Activated CD4-positive, alpha-beta memory T cell treated with anti-CD3 and anti-CD28 coated beads for 36 hours (primary cell): ENCODE data around the gene RBM19. TPM values are rescaled to one million over a fixed set of nuclear protein-coding genes. Genes with fewer than 3 reads are reported as not detected.

Source experiments
- CTCF ChIA-PET: fragments of 350-600 bp; sonication (Branson Sonifier 250); formaldehyde crosslinking; loops from one replicate; lab custom pipeline; 2021; ENCODE audit warnings: antibody characterized with exemption, inconsistent platforms; lab: Charles Lee
- POLR2A ChIA-PET: fragments of 350-600 bp; sonication (Branson Sonifier 250); formaldehyde crosslinking; loops from one replicate; lab custom pipeline; 2021; ENCODE audit warnings: antibody characterized with exemption; lab: Charles Lee
- DNase-seq: peaks from one replicate; pipeline ENCODE4 v3.0.0-alpha.2; 2020
- H3K27ac Mint-ChIP-seq: one replicate; pipeline ENCODE4 v1.8.0; 2021; ENCODE audit warnings: mixed read lengths
- H3K27me3 Mint-ChIP-seq: one replicate; pipeline ENCODE4 v1.8.0; 2021; ENCODE audit warnings: mixed read lengths
- H3K36me3 Mint-ChIP-seq: one replicate; pipeline ENCODE4 v1.8.0; 2021; ENCODE audit warnings: mixed read lengths
- H3K4me1 Mint-ChIP-seq: one replicate; pipeline ENCODE4 v1.8.0; 2021; ENCODE audit warnings: low read depth, mixed read lengths
- H3K4me3 Mint-ChIP-seq: one replicate; pipeline ENCODE4 v1.8.0; 2021; ENCODE audit warnings: mild to moderate bottlenecking, mixed read lengths
- H3K9me3 Mint-ChIP-seq: one replicate; pipeline ENCODE4 v1.8.0; 2021; ENCODE audit warnings: mixed read lengths
- intact Hi-C: fragments of 100-400 bp; cut with micrococcal nuclease; formaldehyde crosslinking; loops from one replicate; pipeline ENCODE4 v1.15.1; 2023
- total RNA-seq, 2 experiments: library from RNA; stranded (reverse); gene quantifications; one replicate each; pipeline ENCODE4 v1.2.3, GENCODE V29; 2021

The RBM19 gene
- total RNA-seq, 2 experiments from 2014 or later: 69.6 to 74.1 TPM

DNA sequence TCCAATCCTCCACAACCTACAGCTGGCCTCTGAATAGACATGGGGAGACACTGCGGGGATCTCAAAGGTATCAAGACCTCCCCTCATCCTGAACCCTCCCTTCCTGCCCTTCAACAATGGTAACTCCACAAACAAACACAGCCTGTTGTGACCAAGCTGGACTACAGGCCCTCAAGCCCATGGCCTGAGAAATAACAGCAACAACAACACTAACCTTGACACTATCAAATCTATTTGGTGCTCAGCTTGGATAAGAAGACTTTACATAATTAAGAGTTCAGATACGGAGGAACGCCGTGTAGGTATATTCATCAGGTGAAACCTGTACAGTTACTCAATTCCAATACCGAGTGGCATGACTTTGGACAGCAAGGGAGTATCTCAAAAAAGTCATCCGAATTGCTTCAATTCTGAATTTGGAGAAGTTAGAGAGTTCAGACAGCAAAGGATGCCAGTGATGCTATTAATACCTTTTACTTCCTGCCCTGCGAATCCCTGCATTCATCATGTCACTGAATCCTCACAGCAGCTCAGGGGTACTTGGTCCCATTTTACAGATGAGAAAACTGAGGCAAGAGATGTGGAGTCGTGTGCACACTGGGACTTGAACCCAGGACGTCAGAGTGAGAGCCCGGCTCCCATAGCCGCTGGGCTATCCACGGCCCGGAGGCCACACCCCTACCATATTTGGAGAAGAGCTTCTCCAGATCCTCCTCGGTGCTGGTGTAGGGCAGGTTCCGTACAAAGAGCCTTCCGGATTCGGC, 17.8 kb downstream of the RBM19 start:
- Mint-ChIP-seq H3K4me3 (no peak overlapping the region), H3K27ac (no peak overlapping the region), H3K9me3 (no peaks in the 10 kb centered on the region), H3K27me3 (no peaks in the 10 kb centered on the region), H3K36me3 (peaks cover 55% of the 10 kb centered on the region), H3K4me1 (no peaks in the 10 kb centered on the region)
- ChIA-PET CTCF (no interaction called here), POLR2A (no interaction called here)
- no peak for DNase-seq
- intact Hi-C loops: no loop called here

- Mint-ChIP-seq H3K4me3 (no peak overlapping the region), H3K27ac (no peak overlapping the region), H3K4me1 (no peaks in the 10 kb centered on the region), H3K36me3 (peaks cover 65% of the 10 kb centered on the region), H3K9me3 (no peaks in the 10 kb centered on the region), H3K27me3 (no peaks in the 10 kb centered on the region)
- POLR2A ChIA-PET: no interaction called here
- CTCF ChIA-PET: no interaction called here
- no peak for DNase-seq
- intact Hi-C loops: no loop called here
These were observed 19.9 kb downstream of the RBM19 start for GRCh38 chr12:113946175-113946574.

GRCh38 chr12:113945174-113946173, 20.7 kb downstream of the RBM19 start:
- POLR2A ChIA-PET: no interaction called here
- CTCF ChIA-PET: no interaction called here
- intact Hi-C loops: no loop called here
- Mint-ChIP-seq H3K4me3 (no peak overlapping the region), H3K27ac (no peak overlapping the region), H3K27me3 (no peaks in the 10 kb centered on the region), H3K9me3 (no peaks in the 10 kb centered on the region), H3K36me3 (peaks cover 65% of the 10 kb centered on the region), H3K4me1 (no peaks in the 10 kb centered on the region)
- DNase-seq: no peak

GRCh38 chr12:113942209-113942608, 23.9 kb downstream of the RBM19 start:
- Mint-ChIP-seq H3K36me3 (peaks cover 56% of the 10 kb centered on the region), H3K9me3 (no peaks in the 10 kb centered on the region), H3K4me3 (no peak overlapping the region), H3K27ac (no peak overlapping the region), H3K4me1 (no peaks in the 10 kb centered on the region), H3K27me3 (no peaks in the 10 kb centered on the region)
- CTCF ChIA-PET: no interaction called here
- POLR2A ChIA-PET: no interaction called here
- DNase-seq: no peak
- intact Hi-C loops: no loop called here

DNA sequence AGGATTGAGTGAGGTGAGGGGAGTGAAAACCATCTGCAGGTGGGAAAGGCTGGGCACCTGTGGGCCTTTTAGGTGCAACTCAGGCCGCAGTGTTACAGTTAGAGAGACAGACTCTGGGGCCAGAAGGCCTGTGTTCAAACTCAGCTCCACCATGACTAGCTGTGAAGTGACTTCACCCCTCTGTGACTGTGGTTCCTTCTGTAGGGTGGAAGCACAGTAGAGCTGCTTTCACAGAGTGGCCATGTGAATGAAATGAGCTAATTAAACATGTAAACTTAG, 25.0 kb downstream of the RBM19 start:
- no peak overlapping the region for H3K27ac Mint-ChIP-seq
- no peak overlapping the region for H3K4me3 Mint-ChIP-seq
- no peaks in the 10 kb centered on the region for H3K9me3 Mint-ChIP-seq
- H3K4me1 Mint-ChIP-seq: no peaks in the 10 kb centered on the region
- ChIA-PET CTCF (no interaction called here), POLR2A (no interaction called here)
- DNase-seq: no peak
- H3K27me3 Mint-ChIP-seq: no peaks in the 10 kb centered on the region
- peaks cover 51% of the 10 kb centered on the region for H3K36me3 Mint-ChIP-seq
- intact Hi-C loops: no loop called here

DNA sequence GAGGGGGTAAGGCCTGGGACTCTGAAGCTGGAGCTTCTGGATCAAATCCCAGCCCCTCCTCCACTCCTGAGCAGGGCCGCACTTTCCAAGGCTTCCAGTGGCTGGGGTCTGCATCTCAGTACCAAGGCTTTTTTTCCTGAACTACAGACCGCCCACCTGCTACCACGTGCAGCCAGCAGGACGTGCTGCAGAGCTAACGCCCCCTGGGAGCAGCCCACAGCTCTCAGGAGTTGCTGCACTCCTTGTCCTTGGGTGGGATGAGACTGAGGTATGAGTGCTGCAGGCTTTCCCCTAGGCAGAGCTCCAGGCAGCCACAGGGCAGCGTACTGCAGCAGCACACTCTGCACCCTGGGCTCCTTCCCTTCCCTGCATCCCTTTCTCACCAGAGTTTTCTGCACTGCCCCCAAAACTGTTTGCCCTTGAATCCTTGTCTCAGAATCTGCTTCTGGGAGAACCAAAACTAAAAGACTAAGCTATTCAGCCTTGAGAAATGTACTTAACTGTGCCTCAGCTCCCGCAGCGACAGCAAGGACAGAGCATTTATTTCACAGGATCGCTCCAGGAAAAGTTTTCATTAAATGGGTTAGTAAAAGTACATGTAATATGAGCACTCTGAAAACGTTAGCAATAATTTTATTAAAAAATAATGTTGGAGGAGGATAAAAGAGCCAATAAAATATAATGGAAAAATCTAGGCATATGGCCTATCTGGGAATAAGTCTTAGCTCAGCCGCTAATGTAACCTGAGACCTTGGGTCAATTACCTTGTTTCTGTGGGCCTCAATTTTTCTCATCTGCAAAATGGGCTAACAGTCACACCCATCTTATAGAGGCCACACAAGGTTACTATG, 25.5 kb downstream of the RBM19 start:
- Mint-ChIP-seq H3K36me3 (peaks cover 52% of the 10 kb centered on the region), H3K4me1 (no peaks in the 10 kb centered on the region), H3K27me3 (no peaks in the 10 kb centered on the region), H3K4me3 (no peak overlapping the region), H3K9me3 (no peaks in the 10 kb centered on the region), H3K27ac (no peak overlapping the region)
- DNase-seq: no peak
- ChIA-PET POLR2A (no interaction called here), CTCF (no interaction called here)
- intact Hi-C loops: no loop called here

DNA sequence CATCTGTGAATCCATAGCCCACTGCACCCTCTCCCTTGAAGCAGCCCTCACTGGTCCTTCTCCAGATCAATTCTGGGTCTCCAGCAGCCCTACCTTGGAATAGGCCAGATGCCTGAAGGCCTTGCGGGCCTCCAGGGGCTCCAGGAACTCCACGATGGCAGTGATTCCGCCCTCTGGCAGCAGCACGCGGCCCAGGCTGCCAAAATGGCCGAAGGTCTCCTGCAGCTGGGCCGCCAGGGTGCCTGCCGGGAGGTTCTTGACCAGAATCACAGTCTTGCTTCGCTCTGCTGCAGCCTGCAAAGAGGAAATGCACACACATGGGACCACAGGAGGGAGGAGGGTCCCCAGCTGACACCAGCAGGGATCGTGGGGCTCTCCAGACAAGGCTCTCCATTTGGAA, 26.3 kb downstream of the RBM19 start:
- Mint-ChIP-seq H3K27me3 (no peaks in the 10 kb centered on the region), H3K9me3 (no peaks in the 10 kb centered on the region), H3K4me1 (no peaks in the 10 kb centered on the region), H3K4me3 (no peak overlapping the region), H3K27ac (no peak overlapping the region), H3K36me3 (peaks cover 54% of the 10 kb centered on the region)
- ChIA-PET POLR2A (no interaction called here), CTCF (no interaction called here)
- DNase-seq: no peak
- intact Hi-C loops: no loop called here

DNA sequence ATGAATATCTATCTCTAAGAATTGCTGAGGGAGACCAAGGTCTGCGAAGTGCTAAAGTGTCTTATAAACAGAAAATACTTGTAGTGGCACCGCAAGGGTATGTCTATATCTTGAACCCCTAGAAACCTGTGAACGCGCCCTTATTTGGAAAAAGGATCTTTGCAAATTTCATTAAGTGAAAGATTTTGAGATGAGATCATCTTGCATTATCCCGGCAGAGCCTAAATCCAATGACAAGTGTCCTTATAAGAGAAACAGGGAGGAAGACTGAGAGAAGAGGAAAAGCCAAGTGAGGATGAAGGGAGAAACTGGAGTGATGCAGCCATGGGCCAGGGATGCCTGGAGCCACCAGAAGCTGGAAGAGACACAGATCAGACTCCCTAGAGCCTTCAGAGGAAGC, 27.7 kb downstream of the RBM19 start:
- Mint-ChIP-seq H3K4me3 (no peak overlapping the region), H3K27ac (no peak overlapping the region), H3K9me3 (no peaks in the 10 kb centered on the region), H3K4me1 (no peaks in the 10 kb centered on the region), H3K27me3 (no peaks in the 10 kb centered on the region), H3K36me3 (peaks cover 58% of the 10 kb centered on the region)
- POLR2A ChIA-PET: no interaction called here
- intact Hi-C loops: no loop called here
- no peak for DNase-seq
- CTCF ChIA-PET: no interaction called here

DNA sequence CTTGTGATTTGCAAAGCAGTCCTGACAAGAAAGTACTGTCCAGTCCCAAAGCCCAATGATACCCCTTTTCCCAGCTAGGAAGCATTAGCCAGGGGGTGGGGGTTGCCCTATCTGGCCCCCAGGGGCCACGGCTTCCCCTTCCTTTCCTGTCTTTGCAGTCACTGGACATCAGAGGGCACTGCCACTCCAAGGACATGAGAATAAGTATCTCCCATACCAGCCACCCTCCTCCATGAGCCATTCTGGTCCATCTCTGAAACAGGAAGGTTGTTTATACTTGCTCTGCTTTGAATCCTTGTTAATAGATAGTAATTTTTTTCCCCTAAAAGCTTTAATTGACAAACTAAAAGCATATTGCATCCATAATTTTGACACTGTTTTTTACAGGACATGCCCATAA, 29.7 kb downstream of the RBM19 start:
- intact Hi-C loops: no loop called here
- ChIA-PET POLR2A (no interaction called here), CTCF (no interaction called here)
- Mint-ChIP-seq H3K27me3 (no peaks in the 10 kb centered on the region), H3K36me3 (peaks cover 51% of the 10 kb centered on the region), H3K9me3 (no peaks in the 10 kb centered on the region), H3K27ac (no peak overlapping the region), H3K4me1 (no peaks in the 10 kb centered on the region), H3K4me3 (no peak overlapping the region)
- no peak for DNase-seq

DNA sequence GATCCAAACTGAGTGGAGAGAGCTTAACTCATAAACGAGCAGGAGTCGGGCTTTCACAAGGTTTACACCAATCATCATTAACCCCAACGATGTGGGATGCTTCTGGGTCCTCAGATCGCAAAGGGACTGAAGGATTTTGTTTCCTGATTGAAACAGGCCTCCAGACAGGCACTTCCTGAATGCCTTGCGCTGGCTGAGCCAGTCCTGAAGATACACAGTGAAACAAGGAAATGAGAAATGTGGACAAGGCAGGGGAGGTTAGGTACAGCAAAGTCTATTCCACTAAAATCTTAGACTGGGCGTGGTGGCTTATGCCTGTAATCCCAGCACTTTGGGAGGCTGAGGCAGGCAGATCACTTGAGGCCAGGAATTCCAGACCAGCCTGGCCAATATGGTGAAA, 30.7 kb downstream of the RBM19 start:
- H3K4me1 Mint-ChIP-seq: no peaks in the 10 kb centered on the region
- H3K27me3 Mint-ChIP-seq: no peaks in the 10 kb centered on the region
- CTCF ChIA-PET: no interaction called here
- peaks cover 44% of the 10 kb centered on the region for H3K36me3 Mint-ChIP-seq
- H3K9me3 Mint-ChIP-seq: no peaks in the 10 kb centered on the region
- no peak overlapping the region for H3K4me3 Mint-ChIP-seq
- no peak for DNase-seq
- no peak overlapping the region for H3K27ac Mint-ChIP-seq
- intact Hi-C loops: no loop called here
- POLR2A ChIA-PET: no interaction called here

DNA sequence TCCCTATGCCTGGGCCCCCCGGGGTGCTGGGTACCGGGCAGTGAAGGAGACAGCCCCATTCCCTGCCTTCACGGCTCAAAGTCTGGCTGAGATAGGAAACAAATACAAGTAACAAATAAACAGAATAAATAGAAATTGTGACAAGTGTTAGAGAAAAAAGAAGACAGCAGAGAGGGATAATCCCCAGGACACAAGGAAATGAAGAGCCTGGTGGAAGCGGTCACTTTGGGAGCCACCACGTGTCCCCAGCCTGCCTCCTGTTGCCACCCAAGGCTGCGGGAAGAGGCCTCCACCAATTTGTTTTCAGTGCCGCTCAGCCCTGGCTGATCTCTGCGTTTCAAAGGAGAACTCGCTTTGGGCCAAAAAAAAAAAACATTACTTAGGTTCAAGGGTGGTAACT, 31.2 kb downstream of the RBM19 start:
- no peaks in the 10 kb centered on the region for H3K4me1 Mint-ChIP-seq
- POLR2A ChIA-PET: no interaction called here
- peaks cover 44% of the 10 kb centered on the region for H3K36me3 Mint-ChIP-seq
- no peaks in the 10 kb centered on the region for H3K9me3 Mint-ChIP-seq
- no peak for DNase-seq
- intact Hi-C loops: no loop called here
- H3K27me3 Mint-ChIP-seq: no peaks in the 10 kb centered on the region
- no peak overlapping the region for H3K27ac Mint-ChIP-seq
- no peak overlapping the region for H3K4me3 Mint-ChIP-seq
- CTCF ChIA-PET: no interaction called here
